ENCODE data around the gene RNMT. TPM values are rescaled to one million over a fixed set of nuclear protein-coding genes. Genes with fewer than 3 reads are reported as not detected.

The RNMT gene
- total and polyA plus RNA-seq, 4 donors = 6.1 to 30.2 (median 17.0) TPM

DNA sequence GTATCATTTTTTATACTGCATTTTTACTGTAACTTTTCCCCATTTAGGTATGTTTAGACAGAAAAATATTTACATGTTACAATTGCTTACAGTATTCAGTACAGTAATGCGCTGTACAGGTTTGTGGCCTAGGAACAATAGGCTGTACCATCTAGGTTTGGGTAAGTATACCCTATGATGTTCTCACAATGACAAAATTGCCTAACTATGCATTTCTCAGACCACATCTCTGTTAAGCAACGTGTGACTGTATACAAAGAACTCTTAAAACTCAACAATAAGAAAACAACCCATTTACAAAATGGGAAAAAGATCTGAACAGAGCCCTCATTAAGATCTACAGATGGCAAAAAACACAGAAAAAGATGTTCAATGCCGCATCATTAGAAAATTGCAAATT is 29.5 kb upstream of the RNMT start:
- ATAC-seq (ENCODE audit: low FRiP score) (no peak), DNase-seq (no peak)

DNA sequence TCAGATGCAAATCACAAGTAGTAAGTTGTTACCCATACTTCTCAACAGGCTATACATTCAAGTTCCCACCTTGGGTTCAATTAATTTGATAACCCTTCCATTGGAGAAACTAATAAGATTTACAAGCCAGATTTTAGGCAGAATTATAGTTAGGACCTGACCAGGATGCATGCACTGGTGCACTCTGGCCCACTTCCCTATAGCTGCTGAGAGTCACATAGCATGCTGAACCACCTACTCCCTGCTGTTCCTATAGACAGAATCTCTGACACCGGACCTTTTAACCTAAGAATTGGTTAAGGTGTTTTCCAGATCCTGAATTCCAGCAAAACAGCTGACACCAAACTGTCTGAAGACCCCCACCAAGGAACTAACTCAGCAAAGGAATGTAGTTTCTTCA is 26.3 kb upstream of the RNMT start:
- Histone ChIP-seq H3K4me1 (ENCODE audit: control insufficient read depth in 1 of 2, insufficient read depth in 2 of 2, low read length in 2 of 2) (no peaks in the 10 kb centered on the region), H3K36me3 (ENCODE audit: control insufficient read depth in 1 of 2, insufficient read depth in 2 of 2, low read length in 1 of 2) (no peaks in the 10 kb centered on the region), H3K4me3 (ENCODE audit: low read length in 2 of 2) (no peak overlapping the region), H3K27me3 (ENCODE audit: control insufficient read depth in 1 of 2, insufficient read depth in 2 of 2, low read length in 1 of 2) (no peaks in the 10 kb centered on the region), H3K9me3 (ENCODE audit: control insufficient read depth, low read length) (no peaks in the 10 kb centered on the region), H3K27ac (ENCODE audit: low read depth in 1 of 2, low read length in 2 of 2) (no peak overlapping the region)
- intact Hi-C loops (cut with DNase I) = no loop called here
- DNase-seq (no peak), ATAC-seq (ENCODE audit: low FRiP score) (no peak)
- WGBS, 2 donors = 94 to 95% methylated on average over 1 of the region's 1 CpG

More for the DNA sequence above, 29.5 kb upstream of the RNMT start:
- H3K27me3 ChIP-seq (ENCODE audit: control insufficient read depth in 1 of 2, insufficient read depth in 2 of 2, low read length in 1 of 2) = no peaks in the 10 kb centered on the region
- intact Hi-C loops (cut with DNase I) = no loop called here
- no peak overlapping the region for H3K27ac ChIP-seq (ENCODE audit: low read depth in 1 of 2, low read length in 2 of 2)
- no peaks in the 10 kb centered on the region for H3K4me1 ChIP-seq (ENCODE audit: control insufficient read depth in 1 of 2, insufficient read depth in 2 of 2, low read length in 2 of 2)
- 93% methylated on average over 3 of the region's 3 CpGs for WGBS, 2 donors
- H3K36me3 ChIP-seq (ENCODE audit: control insufficient read depth in 1 of 2, insufficient read depth in 2 of 2, low read length in 1 of 2) = no peaks in the 10 kb centered on the region
- no peaks in the 10 kb centered on the region for H3K9me3 ChIP-seq (ENCODE audit: control insufficient read depth, low read length)
- no peak overlapping the region for H3K4me3 ChIP-seq (ENCODE audit: low read length in 2 of 2)

DNA sequence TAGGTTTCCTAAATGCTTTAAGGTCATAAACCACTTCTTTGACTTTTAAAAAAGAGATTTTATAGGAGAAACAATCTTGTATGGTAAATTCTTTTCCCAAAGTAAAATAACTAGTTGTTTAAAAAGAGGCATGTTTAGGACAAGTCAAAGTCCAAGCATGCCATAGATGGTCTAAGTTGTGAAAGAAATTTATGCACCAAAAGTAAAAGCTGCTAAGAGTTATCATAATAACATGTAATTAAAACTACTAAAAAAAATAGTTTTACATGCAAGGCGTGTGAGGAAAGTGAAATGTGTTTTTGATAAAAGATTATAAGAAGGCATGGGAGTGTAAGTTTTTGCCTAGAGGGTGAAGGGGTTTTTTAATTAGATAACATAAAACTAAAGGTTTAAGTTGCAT is 22.6 kb upstream of the RNMT start:
- intact Hi-C loops (cut with DNase I) = no loop called here
- WGBS, 2 donors = 94 to 96% methylated on average over 1 of the region's 1 CpG

DNA sequence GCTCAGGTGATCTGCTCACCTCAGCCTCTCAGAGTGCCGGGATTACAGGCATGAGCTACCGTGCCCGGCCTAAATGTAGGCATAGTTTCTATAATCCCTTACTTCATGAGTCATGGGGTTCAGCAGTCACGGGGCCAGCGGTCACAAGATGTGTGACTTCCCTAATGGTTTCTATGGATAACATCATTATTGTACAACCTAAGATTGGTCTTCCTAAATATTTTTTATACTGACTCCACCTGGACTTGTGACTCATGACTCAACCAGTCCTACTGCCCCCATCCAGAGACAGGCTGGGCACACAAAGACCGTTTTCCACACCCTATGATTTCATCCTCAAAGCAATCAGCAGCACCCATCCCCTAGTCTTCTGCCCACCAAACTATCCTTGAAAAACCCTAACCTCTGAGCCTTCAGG is 16.1 kb upstream of the RNMT start:
- no peaks in the 10 kb centered on the region for H3K27me3 ChIP-seq (ENCODE audit: control insufficient read depth in 1 of 2, insufficient read depth in 2 of 2, low read length in 1 of 2)
- no peak overlapping the region for H3K27ac ChIP-seq (ENCODE audit: low read depth in 1 of 2, low read length in 2 of 2)
- no peaks in the 10 kb centered on the region for H3K9me3 ChIP-seq (ENCODE audit: control insufficient read depth, low read length)
- no peak overlapping the region for H3K4me3 ChIP-seq (ENCODE audit: low read length in 2 of 2)
- H3K36me3 ChIP-seq (ENCODE audit: control insufficient read depth in 1 of 2, insufficient read depth in 2 of 2, low read length in 1 of 2) = no peaks in the 10 kb centered on the region
- ATAC-seq (ENCODE audit: low FRiP score) (no peak), DNase-seq (no peak)
- intact Hi-C loops (cut with DNase I) = no loop called here
- H3K4me1 ChIP-seq (ENCODE audit: control insufficient read depth in 1 of 2, insufficient read depth in 2 of 2, low read length in 2 of 2) = no peaks in the 10 kb centered on the region
- 89% methylated on average over 6 of the region's 6 CpGs for WGBS, 2 donors

More for the DNA sequence above, 22.6 kb upstream of the RNMT start:
- no peaks in the 10 kb centered on the region for H3K4me1 ChIP-seq (ENCODE audit: control insufficient read depth in 1 of 2, insufficient read depth in 2 of 2, low read length in 2 of 2)
- H3K36me3 ChIP-seq (ENCODE audit: control insufficient read depth in 1 of 2, insufficient read depth in 2 of 2, low read length in 1 of 2) = no peaks in the 10 kb centered on the region
- H3K4me3 ChIP-seq (ENCODE audit: low read length in 2 of 2) = no peak overlapping the region
- DNase-seq = no peak
- no peaks in the 10 kb centered on the region for H3K9me3 ChIP-seq (ENCODE audit: control insufficient read depth, low read length)
- no peak overlapping the region for H3K27ac ChIP-seq (ENCODE audit: low read depth in 1 of 2, low read length in 2 of 2)
- H3K27me3 ChIP-seq (ENCODE audit: control insufficient read depth in 1 of 2, insufficient read depth in 2 of 2, low read length in 1 of 2) = no peaks in the 10 kb centered on the region
- no peak for ATAC-seq (ENCODE audit: low FRiP score)

DNA sequence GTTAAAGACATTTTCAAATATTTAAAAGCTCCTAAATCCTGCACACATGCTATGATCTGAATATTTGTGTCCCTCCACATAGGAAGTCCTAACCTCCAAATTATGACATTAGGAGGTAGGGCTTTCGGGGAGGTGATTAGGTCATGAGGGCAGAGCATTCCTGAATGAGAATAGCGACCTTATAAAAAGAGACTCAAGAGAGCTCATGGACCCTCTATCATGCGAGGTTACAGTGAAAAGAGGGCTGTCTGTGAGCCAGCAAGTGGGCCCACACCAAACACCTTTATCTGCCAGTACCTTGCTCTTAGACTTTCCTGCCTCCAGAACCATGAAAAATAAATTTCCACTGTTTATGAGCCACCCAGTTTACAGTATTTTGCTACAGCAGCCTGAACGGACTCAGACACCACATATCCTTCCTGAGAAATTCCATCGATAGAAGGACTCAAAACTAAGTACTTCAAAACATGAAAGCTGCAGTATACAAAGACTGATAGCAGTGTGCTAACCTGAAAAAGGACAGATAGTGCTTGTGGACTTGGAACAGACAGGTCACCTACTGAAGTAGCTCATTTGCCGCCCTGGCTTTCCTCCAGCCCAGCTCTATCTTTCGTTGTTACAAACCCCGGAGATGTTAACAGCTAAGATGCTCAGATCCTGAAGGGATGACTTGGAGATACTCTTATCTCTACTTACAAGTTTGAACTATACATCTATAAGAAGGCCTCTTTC is 13.9 kb upstream of the RNMT start:
- ATAC-seq (ENCODE audit: low FRiP score) (no peak), DNase-seq (no peak)
- intact Hi-C loops (cut with DNase I) = no loop called here
- no peaks in the 10 kb centered on the region for H3K27me3 ChIP-seq (ENCODE audit: control insufficient read depth in 1 of 2, insufficient read depth in 2 of 2, low read length in 1 of 2)
- no peaks in the 10 kb centered on the region for H3K9me3 ChIP-seq (ENCODE audit: control insufficient read depth, low read length)
- H3K4me3 ChIP-seq (ENCODE audit: low read length in 2 of 2) = no peak overlapping the region
- WGBS, 2 donors = 88 to 91% methylated on average over 8 of the region's 8 CpGs
- H3K36me3 ChIP-seq (ENCODE audit: control insufficient read depth in 1 of 2, insufficient read depth in 2 of 2, low read length in 1 of 2) = no peaks in the 10 kb centered on the region
- H3K27ac ChIP-seq (ENCODE audit: low read depth in 1 of 2, low read length in 2 of 2) = no peak overlapping the region
- H3K4me1 ChIP-seq (ENCODE audit: control insufficient read depth in 1 of 2, insufficient read depth in 2 of 2, low read length in 2 of 2) = no peaks in the 10 kb centered on the region

DNA sequence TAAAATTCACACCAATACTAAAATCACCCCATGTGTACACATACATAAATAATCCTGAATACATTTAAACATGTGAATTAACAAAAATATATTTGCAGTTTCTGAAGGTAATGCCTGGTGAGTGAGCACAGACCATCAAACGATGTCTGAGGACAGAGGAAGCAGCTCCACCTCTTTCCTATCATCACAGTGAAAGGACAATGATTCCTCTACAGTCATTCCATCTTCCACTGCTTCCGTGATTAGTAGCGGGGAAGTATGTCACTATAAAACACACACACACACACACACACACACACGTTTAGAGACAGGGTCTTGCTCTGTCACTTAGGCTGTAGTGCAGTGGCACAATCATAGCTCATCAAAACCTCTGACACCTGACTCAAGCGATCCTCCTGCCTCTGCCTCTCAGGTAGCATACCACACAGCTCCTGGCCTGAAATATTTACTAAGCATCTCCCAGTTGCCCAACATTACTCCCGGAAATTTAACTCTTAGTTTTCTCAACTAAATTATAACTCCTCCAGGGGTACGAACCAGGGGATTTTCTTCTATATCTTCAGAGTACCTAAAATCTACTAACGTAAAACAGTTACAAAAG is 12.9 kb upstream of the RNMT start:
- Histone ChIP-seq H3K27me3 (ENCODE audit: control insufficient read depth in 1 of 2, insufficient read depth in 2 of 2, low read length in 1 of 2) (no peaks in the 10 kb centered on the region), H3K36me3 (ENCODE audit: control insufficient read depth in 1 of 2, insufficient read depth in 2 of 2, low read length in 1 of 2) (peaks cover 0 to 2% of the 10 kb centered on the region in 2 donors), H3K27ac (ENCODE audit: low read depth in 1 of 2, low read length in 2 of 2) (no peak overlapping the region), H3K9me3 (ENCODE audit: control insufficient read depth, low read length) (peaks cover 1% of the 10 kb centered on the region), H3K4me3 (ENCODE audit: low read length in 2 of 2) (no peak overlapping the region), H3K4me1 (ENCODE audit: control insufficient read depth in 1 of 2, insufficient read depth in 2 of 2, low read length in 2 of 2) (no peaks in the 10 kb centered on the region)
- intact Hi-C loops (cut with DNase I) = no loop called here
- DNase-seq (no peak), ATAC-seq (ENCODE audit: low FRiP score) (no peak)
- 84 to 85% methylated on average over 8 of the region's 8 CpGs for WGBS, 2 donors

DNA sequence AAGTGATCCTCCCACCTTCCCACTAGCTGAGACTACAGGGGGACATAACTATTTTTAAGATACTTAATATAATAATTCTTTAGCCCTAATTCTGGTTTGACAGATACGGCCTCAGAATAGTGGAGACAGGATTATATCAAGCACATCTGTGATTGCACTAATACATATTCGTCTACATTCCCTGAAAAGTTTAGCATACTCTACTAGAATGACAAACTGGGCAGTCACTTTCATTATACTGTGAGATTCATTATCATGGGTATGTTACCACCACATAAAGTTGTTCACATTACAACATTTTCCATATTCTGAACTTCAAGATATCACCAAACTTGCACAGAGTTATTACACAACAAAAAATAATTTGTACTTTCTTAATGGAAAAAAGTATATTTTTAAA is 11.1 kb upstream of the RNMT start:
- peaks cover 0 to 2% of the 10 kb centered on the region in 2 donors for H3K36me3 ChIP-seq (ENCODE audit: control insufficient read depth in 1 of 2, insufficient read depth in 2 of 2, low read length in 1 of 2)
- DNase-seq (no peak), ATAC-seq (ENCODE audit: low FRiP score) (no peak)
- 90 to 94% methylated on average over 2 of the region's 2 CpGs for WGBS, 2 donors
- H3K4me1 ChIP-seq (ENCODE audit: control insufficient read depth in 1 of 2, insufficient read depth in 2 of 2, low read length in 2 of 2) = no peaks in the 10 kb centered on the region
- H3K4me3 ChIP-seq (ENCODE audit: low read length in 2 of 2) = no peak overlapping the region
- H3K9me3 ChIP-seq (ENCODE audit: control insufficient read depth, low read length) = peaks cover 1% of the 10 kb centered on the region
- no peaks in the 10 kb centered on the region for H3K27me3 ChIP-seq (ENCODE audit: control insufficient read depth in 1 of 2, insufficient read depth in 2 of 2, low read length in 1 of 2)
- H3K27ac ChIP-seq (ENCODE audit: low read depth in 1 of 2, low read length in 2 of 2) = no peak overlapping the region
- intact Hi-C loops (cut with DNase I) = no loop called here

DNA sequence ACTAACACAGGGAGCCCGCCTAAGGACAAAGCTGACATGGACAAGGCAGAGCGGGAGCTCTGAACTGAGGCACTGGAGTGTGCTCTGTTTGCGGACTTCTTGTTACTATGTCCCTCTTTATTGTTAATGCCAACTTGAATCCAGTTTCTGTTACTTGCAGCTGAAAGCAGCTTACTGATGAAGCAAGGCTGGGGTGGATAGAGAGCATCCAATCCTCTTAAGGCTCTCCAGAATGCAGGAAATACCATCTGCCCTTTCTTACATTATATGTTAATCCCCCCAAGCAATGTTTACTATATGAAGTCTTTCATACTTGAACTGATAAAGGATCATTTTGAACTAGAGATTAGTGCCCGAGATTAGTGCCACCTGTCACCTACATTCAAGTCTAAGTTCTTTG is 9.6 kb upstream of the RNMT start:
- intact Hi-C loops (cut with DNase I) = no loop called here
- no peaks in the 10 kb centered on the region for H3K4me1 ChIP-seq (ENCODE audit: control insufficient read depth in 1 of 2, insufficient read depth in 2 of 2, low read length in 2 of 2)
- peaks cover 1% of the 10 kb centered on the region for H3K9me3 ChIP-seq (ENCODE audit: control insufficient read depth, low read length)
- no peak overlapping the region for H3K27ac ChIP-seq (ENCODE audit: low read depth in 1 of 2, low read length in 2 of 2)
- peaks cover 0 to 2% of the 10 kb centered on the region in 2 donors for H3K36me3 ChIP-seq (ENCODE audit: control insufficient read depth in 1 of 2, insufficient read depth in 2 of 2, low read length in 1 of 2)
- ATAC-seq (ENCODE audit: low FRiP score) = no peak
- no peak for DNase-seq
- H3K4me3 ChIP-seq (ENCODE audit: low read length in 2 of 2) = no peak overlapping the region
- 93 to 94% methylated on average over 4 of the region's 4 CpGs for WGBS, 2 donors
- no peaks in the 10 kb centered on the region for H3K27me3 ChIP-seq (ENCODE audit: control insufficient read depth in 1 of 2, insufficient read depth in 2 of 2, low read length in 1 of 2)

DNA sequence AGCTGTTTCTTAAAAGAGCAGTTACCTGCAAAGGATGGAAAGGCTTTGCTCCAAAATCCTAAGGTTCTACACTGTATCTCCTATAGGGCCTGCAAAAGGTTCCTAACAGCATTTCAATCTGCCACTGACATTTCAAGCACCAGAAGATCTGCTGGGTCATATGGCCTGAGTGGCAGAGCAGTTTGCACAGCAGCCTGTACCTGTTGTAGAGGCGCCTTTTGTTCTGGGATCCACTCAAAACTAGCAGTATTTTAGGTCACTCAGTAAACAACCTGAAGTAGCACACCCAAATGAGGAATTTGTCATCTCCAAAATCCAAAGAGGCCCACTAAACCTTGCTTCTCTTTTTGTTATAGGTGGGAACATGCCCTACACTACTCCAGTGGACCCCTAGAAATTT is 6.3 kb upstream of the RNMT start:
- Histone ChIP-seq H3K9me3 (ENCODE audit: control insufficient read depth, low read length) (peaks cover 1% of the 10 kb centered on the region), H3K36me3 (ENCODE audit: control insufficient read depth in 1 of 2, insufficient read depth in 2 of 2, low read length in 1 of 2) (peaks cover 0 to 2% of the 10 kb centered on the region in 2 donors), H3K27me3 (ENCODE audit: control insufficient read depth in 1 of 2, insufficient read depth in 2 of 2, low read length in 1 of 2) (no peaks in the 10 kb centered on the region), H3K4me1 (ENCODE audit: control insufficient read depth in 1 of 2, insufficient read depth in 2 of 2, low read length in 2 of 2) (no peaks in the 10 kb centered on the region), H3K27ac (ENCODE audit: low read depth in 1 of 2, low read length in 2 of 2) (no peak overlapping the region), H3K4me3 (ENCODE audit: low read length in 2 of 2) (no peak overlapping the region)
- ATAC-seq (ENCODE audit: low FRiP score) = no peak
- 99 to 100% methylated on average over 1 of the region's 1 CpG for WGBS, 2 donors
- DNase-seq = no peak
- intact Hi-C loops (cut with DNase I) = loop anchor here (5.0 to 10.0 kb wide), 2 partner anchors 153 to 155 kb away; no protein-coding TSS in a partner anchor
